Right lobe of liver (tissue), 6 donors: ENCODE results near the gene RGS3. TPM values are rescaled to one million over a fixed set of nuclear protein-coding genes. Genes with fewer than 3 reads are reported as not detected.

Source experiments
- ATAC-seq, 4 donors: fragments of 200-7000 bp; cut with Tn5 transposase; one replicate each; pipeline ENCODE4 v1.9.1; 2020; ENCODE audit warnings: mild to moderate bottlenecking in 4 of 4, moderate library complexity in 4 of 4
- DNase-seq, 3 donors: peaks; one replicate each; pipeline ENCODE4 v3.0.0-alpha.2; 2020
- H3K27ac ChIP-seq, 3 donors: fragments of 200-600 bp; one replicate each; pipeline ENCODE4 v1.8.0; 2022
- H3K27me3 ChIP-seq, 2 donors: fragments of 200-600 bp; one replicate each; pipeline ENCODE4 v1.8.0; 2022
- H3K36me3 ChIP-seq, 4 donors: fragments of 200-600 bp; sonication (generic) in 1 of 4; one replicate each; pipeline versions ENCODE4 v1.5.1 to v1.8.0; 2017 to 2022; ENCODE audit warnings: control low read depth in 1 of 4
- H3K4me1 ChIP-seq, 4 donors: fragments of 200-600 bp; sonication (generic) in 1 of 4; one replicate each; pipeline versions ENCODE4 v1.5.1 to v1.8.0; 2017 to 2022; ENCODE audit warnings: control low read depth in 1 of 4
- H3K4me3 ChIP-seq, 3 donors: fragments of 200-600 bp; one replicate each; pipeline ENCODE4 v1.8.0; 2022
- H3K9me3 ChIP-seq, 4 donors: fragments of 200-600 bp; sonication (generic) in 1 of 4; one replicate each; pipeline versions ENCODE4 v1.5.1 to v1.8.0; 2017 to 2022; ENCODE audit warnings: control low read depth in 1 of 4
- POLR2A ChIP-seq: fragments of 450-650 bp; IDR thresholded peaks from one replicate; pipeline ENCODE4 v1.6.1; 2017; ENCODE audit warnings: antibody characterized with exemption, mild to moderate bottlenecking
- WGBS: methylation state at CpG from one replicate; pipeline ENCODE4 v1.1.6; 2018; ENCODE audit warnings: low coverage, low lambda C conversion rate; ENCODE audit not compliant: insufficient coverage; ENCODE audit errors: missing lambda C conversion rate; 5-methylcytosine and 5-hydroxymethylcytosine counted together
- intact Hi-C, 2 donors: fragments of 100-400 bp; cut with DNase I; formaldehyde crosslinking; loops; one replicate each; pipeline versions ENCODE4 v1.11.2 to v1.14.1; 2022
- total RNA-seq, 6 experiments: library from RNA; depleted of rRNA in 2 of 6; stranded (reverse); fragments of >200 nt in 2 of 6; fragmentation: NEBNext Ultra II Directional in 3 of 6; extraction: Animal tissue kit (Norgen Biotek cat#: 25700) in 3 of 6; gene quantifications; one replicate each; pipeline versions ENCODE4 v1.1.0 to v1.2.4, GENCODE V29; 2016 to 2023
- TF ChIP-seq, protein P1 (sequence below), 4 donors: fragments of 200-600 bp in 3 of 4; fragments of 450-650 bp in 1 of 4; IDR thresholded peaks; one replicate each; pipeline versions ENCODE4 v1.5.1 to v1.8.0; 2016 to 2022; ENCODE audit warnings: antibody characterized with exemption in 4 of 4, mild to moderate bottlenecking in 2 of 4
- donor health status: DM: no; HTN: yes; CAD: no.
- donor health status: DM: no; HTN: no; CAD: no.
- donor health status: DM: no; HTN: no; CAD: no.
- donor health status: DM: no; HTN: yes; CAD: no.
- donor health status: DM: no; HTN: yes; CAD: no.

RGS3 gene
- total RNA-seq, 6 experiments from 2014 or later = 19.0 to 60.3 (median 31.0) TPM

DNA sequence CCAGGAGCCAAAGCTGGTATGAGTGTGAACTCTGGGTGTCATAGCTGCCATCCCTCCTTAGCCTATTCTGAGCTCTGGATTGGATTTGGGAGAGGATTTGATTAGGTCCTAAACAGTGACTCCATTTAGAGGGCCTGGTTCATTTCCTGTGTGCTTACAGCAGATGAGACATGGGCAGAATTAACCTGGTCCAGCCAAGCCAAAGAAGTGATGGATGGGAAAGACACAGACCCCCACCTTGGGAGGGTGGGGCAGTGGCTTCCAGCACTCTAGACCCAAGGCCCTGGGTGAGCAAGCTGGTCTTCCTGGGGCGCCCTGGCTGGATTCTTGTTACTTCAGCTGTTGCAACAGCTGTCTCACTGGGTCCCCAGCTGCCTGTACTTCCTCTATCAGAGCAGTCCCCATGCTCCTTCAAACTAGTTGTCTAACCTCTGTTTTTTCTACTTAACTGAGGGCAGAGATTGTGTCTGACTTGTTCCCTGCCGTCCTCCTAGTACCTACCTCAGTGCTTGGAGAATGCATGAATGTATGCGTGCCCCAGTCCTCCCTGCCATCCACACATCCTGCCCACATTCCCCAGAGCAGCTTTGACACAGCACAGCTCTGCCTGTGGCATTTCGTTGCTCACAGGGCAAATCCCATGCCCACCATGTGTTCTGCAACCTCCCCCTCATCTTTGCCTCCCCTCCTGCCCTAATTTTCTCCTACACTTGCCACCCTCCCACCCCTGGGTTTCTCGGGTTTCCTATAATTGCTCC is 115.9 kb downstream of the RGS3 start:
- Histone ChIP-seq H3K27ac (peak overlapping the region; percentile 10 to 75 (median 52)), H3K9me3 (no peaks in the 10 kb centered on the region), H3K4me3 (no peak overlapping the region), H3K4me1 (peaks cover 0 to 29% (median 12%) of the 10 kb centered on the region in 4 donors), H3K36me3 (peaks cover 0 to 3% (median 0%) of the 10 kb centered on the region in 4 donors), H3K27me3 (no peaks in the 10 kb centered on the region)
- DNase-seq (peak in 2 of 3 donors; percentile 57 to 62), ATAC-seq (peak in 3 of 4 donors; percentile 3 to 16 (median 5))
- 66% methylated on average over 5 of the region's 5 CpGs for WGBS
- TF ChIP-seq, protein P1, sequence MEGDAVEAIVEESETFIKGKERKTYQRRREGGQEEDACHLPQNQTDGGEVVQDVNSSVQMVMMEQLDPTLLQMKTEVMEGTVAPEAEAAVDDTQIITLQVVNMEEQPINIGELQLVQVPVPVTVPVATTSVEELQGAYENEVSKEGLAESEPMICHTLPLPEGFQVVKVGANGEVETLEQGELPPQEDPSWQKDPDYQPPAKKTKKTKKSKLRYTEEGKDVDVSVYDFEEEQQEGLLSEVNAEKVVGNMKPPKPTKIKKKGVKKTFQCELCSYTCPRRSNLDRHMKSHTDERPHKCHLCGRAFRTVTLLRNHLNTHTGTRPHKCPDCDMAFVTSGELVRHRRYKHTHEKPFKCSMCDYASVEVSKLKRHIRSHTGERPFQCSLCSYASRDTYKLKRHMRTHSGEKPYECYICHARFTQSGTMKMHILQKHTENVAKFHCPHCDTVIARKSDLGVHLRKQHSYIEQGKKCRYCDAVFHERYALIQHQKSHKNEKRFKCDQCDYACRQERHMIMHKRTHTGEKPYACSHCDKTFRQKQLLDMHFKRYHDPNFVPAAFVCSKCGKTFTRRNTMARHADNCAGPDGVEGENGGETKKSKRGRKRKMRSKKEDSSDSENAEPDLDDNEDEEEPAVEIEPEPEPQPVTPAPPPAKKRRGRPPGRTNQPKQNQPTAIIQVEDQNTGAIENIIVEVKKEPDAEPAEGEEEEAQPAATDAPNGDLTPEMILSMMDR (IDR thresholded peaks at IDR 0.05) = no peak
- TF ChIP-seq POLR2A = no peak
- intact Hi-C loops = loop anchor here in 1 of 2 donors (10.0 kb wide), 1 partner anchor 55 kb away; no protein-coding TSS in a partner anchor

DNA sequence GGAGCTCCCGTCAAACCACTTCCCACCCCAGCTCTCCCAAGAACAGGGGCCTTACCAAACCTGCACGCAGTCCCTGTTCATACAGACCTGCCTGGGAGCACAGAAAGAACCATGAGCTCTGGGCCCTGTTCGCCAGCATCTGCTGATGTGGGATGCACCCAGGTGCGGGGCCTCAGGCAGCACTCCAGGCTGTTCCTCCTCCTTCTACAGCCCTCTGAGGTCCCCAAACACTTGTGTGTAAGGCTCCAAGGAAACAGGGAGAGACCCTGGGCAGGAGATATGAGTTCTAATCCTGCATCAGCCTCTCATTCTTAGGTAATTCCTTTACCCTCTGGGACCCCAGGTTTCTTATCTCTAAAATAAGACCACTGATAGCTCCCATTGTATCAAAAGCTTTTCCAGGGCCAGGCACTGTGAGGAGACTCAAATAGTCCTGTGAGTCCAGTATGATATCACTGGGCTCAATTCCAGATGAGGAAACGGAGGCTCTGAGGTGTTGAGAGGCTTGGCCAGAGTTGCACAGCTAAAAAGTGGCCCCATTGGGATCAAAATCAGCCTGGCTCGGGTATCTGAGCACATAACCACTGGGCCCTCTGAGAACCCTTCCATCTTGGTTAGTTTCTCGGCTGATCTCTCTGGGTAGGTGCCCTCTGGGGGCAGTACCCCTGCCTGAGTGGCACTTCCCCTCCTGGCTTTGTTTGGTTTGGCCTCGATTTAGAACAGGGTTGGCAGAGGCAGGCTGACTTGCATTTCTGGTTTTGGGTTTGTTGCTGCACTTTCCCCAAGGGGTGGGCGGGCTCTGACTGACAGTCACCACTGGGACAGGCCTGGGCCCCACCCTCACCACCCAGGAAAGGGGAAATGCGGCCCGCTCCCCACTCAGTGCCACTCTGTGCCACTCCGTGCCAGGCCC is 116.8 kb downstream of the RGS3 start:
- intact Hi-C loops = loop anchor here in 1 of 2 donors (10.0 kb wide), 1 partner anchor 55 kb away; no protein-coding TSS in a partner anchor
- Histone ChIP-seq H3K9me3 (no peaks in the 10 kb centered on the region), H3K4me1 (peaks cover 0 to 29% (median 12%) of the 10 kb centered on the region in 4 donors), H3K4me3 (peak overlapping the region in 2 of 3 donors; percentile 14 to 17), H3K36me3 (peaks cover 0 to 8% (median 0%) of the 10 kb centered on the region in 4 donors), H3K27ac (peak overlapping the region; percentile 10 to 75 (median 52)), H3K27me3 (no peaks in the 10 kb centered on the region)
- DNase-seq = peak; percentile 84 to 87 (median 87)
- peak; percentile 80 to 86 (median 81) for ATAC-seq
- WGBS = 42% methylated on average over 6 of the region's 12 CpGs
- peak; percentile 35 for TF ChIP-seq POLR2A
- TF ChIP-seq, protein P1 (IDR thresholded peaks at IDR 0.05) = peak in 1 of 4 donors; percentile 18

DNA sequence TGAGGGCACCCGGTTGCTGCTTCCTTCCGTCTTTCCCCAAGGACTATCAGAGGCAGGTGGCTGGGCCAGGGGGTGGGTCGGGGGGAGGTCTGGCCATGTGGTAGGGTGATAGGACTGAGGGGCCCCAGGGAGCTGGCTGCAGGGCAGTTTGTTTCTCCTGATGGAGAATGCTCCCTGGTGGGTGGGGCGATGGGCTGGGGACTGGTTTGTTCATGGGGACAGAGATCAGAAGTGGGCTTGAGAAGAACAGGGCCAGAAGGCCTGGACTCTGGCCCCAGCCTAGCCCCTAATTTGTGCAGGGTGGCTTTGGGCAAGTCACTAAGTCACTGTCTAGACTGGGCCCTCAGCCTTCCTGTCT is 117.4 kb downstream of the RGS3 start:
- Histone ChIP-seq H3K9me3 (no peaks in the 10 kb centered on the region), H3K4me3 (peak overlapping the region in 2 of 3 donors; percentile 14 to 17), H3K27me3 (no peaks in the 10 kb centered on the region), H3K27ac (peak overlapping the region; percentile 10 to 75 (median 52)), H3K4me1 (peaks cover 0 to 29% (median 12%) of the 10 kb centered on the region in 4 donors), H3K36me3 (peaks cover 0 to 8% (median 0%) of the 10 kb centered on the region in 4 donors)
- TF ChIP-seq, protein P1 (IDR thresholded peaks at IDR 0.05) = no peak
- TF ChIP-seq POLR2A = no peak
- intact Hi-C loops = loop anchor here in 1 of 2 donors (10.0 kb wide), 1 partner anchor 56 kb away; no protein-coding TSS in a partner anchor
- no CpG with 5 or more reads among the region's 4 CpGs for WGBS
- DNase-seq (no peak), ATAC-seq (peak; percentile 1 to 6 (median 4))
